HG03432 (cell line): Measurements from ENCODE around the gene FGFBP1.
"Not testable (repeated sequence)": the region's sequence is repeated elsewhere in the genome, so short reads cannot be mapped to it uniquely, and the experiment has no call there.

Experiments used
- ATAC-seq: cut with Tn5 transposase; IDR thresholded peaks from one replicate; pipeline ENCODE4 v1.9.1; 2021; ENCODE audit warnings: mild to moderate bottlenecking, moderate library complexity; ENCODE audit not compliant: unreplicated experiment

Gene FGFBP1

GRCh38 chr4:15947684-15948083 is 9.1 kb upstream of the FGFBP1 start:
- no peak for ATAC-seq

- no peak for ATAC-seq
Observed at GRCh38 chr4:15945516-15945915, 7.0 kb upstream of the FGFBP1 start.

GRCh38 chr4:15944895-15945294 is 6.4 kb upstream of the FGFBP1 start:
- no peak for ATAC-seq

- no peak for ATAC-seq
Observed at GRCh38 chr4:15942283-15942682, 3.7 kb upstream of the FGFBP1 start.

GRCh38 chr4:15938182-15938581 is 358 bp downstream of the FGFBP1 start:
- ATAC-seq, result no peak

- no peak for ATAC-seq
Observed at GRCh38 chr4:15936495-15936894, 2.0 kb downstream of the FGFBP1 start.

- no peak for ATAC-seq
Observed at GRCh38 chr4:15935504-15936402, 2.8 kb downstream of the FGFBP1 start.

- no peak for ATAC-seq
Observed at GRCh38 chr4:15934259-15934658, 4.3 kb downstream of the FGFBP1 start.

GRCh38 chr4:15931451-15932210 is 6.9 kb downstream of the FGFBP1 start:
- ATAC-seq, result no peak

- ATAC-seq, result peak; percentile 62
Observed at GRCh38 chr4:15930314-15930713, 8.2 kb downstream of the FGFBP1 start.

GRCh38 chr4:15929540-15929939 is 9.0 kb downstream of the FGFBP1 start:
- ATAC-seq, result no peak

GRCh38 chr4:15928883-15929282 is 9.7 kb downstream of the FGFBP1 start:
- ATAC-seq, result no peak

- ATAC-seq, result no peak
Observed at GRCh38 chr4:15926486-15926885, 12.1 kb downstream of the FGFBP1 start.

GRCh38 chr4:15925830-15926229 is 12.7 kb downstream of the FGFBP1 start:
- ATAC-seq, result no peak

- no peak for ATAC-seq
Observed at GRCh38 chr4:15921592-15921932, 17.0 kb downstream of the FGFBP1 start.

GRCh38 chr4:15920723-15921591 is 17.6 kb downstream of the FGFBP1 start:
- no peak for ATAC-seq

GRCh38 chr4:15918484-15919129 is 19.9 kb downstream of the FGFBP1 start:
- ATAC-seq, result no peak

- no peak for ATAC-seq
Observed at GRCh38 chr4:15917297-15917696, 21.2 kb downstream of the FGFBP1 start.

- not testable (repeated sequence) for ATAC-seq
Observed at GRCh38 chr4:15916358-15916757, 22.2 kb downstream of the FGFBP1 start.

GRCh38 chr4:15914736-15915135 is 23.8 kb downstream of the FGFBP1 start:
- no peak for ATAC-seq

- no peak for ATAC-seq
Observed at GRCh38 chr4:15914291-15914690, 24.2 kb downstream of the FGFBP1 start.
